ENCODE results near the gene MUSK.

The MUSK gene

GRCh38 chr9:110755179-110755578 is 86.6 kb downstream of the MUSK start:
- H3K27ac Mint-ChIP-seq, result no peak overlapping the region
- intact Hi-C loops (cut with micrococcal nuclease), result no loop called here
- H3K9me3 Mint-ChIP-seq, result peaks cover 16% of the 10 kb centered on the region
- no peaks in the 10 kb centered on the region for H3K27me3 Mint-ChIP-seq
- H3K36me3 Mint-ChIP-seq (ENCODE audit: low read depth), result no peaks in the 10 kb centered on the region
- H3K4me3 Mint-ChIP-seq, result no peak overlapping the region
- peaks cover 9% of the 10 kb centered on the region for H3K4me1 Mint-ChIP-seq (ENCODE audit: low read depth)

GRCh38 chr9:110758201-110758600 is 89.6 kb downstream of the MUSK start:
- Mint-ChIP-seq H3K4me3 (no peak overlapping the region), H3K27ac (no peak overlapping the region), H3K9me3 (peaks cover 10% of the 10 kb centered on the region), H3K36me3 (ENCODE audit: low read depth) (no peaks in the 10 kb centered on the region), H3K4me1 (ENCODE audit: low read depth) (no peaks in the 10 kb centered on the region), H3K27me3 (no peaks in the 10 kb centered on the region)
- intact Hi-C loops (cut with micrococcal nuclease), result no loop called here

GRCh38 chr9:110762783-110763182 is 94.2 kb downstream of the MUSK start:
- Mint-ChIP-seq H3K36me3 (ENCODE audit: low read depth) (no peaks in the 10 kb centered on the region), H3K27me3 (peaks cover 1% of the 10 kb centered on the region), H3K4me3 (no peak overlapping the region), H3K27ac (no peak overlapping the region), H3K9me3 (peaks cover 10% of the 10 kb centered on the region), H3K4me1 (ENCODE audit: low read depth) (no peaks in the 10 kb centered on the region)
- intact Hi-C loops (cut with micrococcal nuclease), result no loop called here

DNA sequence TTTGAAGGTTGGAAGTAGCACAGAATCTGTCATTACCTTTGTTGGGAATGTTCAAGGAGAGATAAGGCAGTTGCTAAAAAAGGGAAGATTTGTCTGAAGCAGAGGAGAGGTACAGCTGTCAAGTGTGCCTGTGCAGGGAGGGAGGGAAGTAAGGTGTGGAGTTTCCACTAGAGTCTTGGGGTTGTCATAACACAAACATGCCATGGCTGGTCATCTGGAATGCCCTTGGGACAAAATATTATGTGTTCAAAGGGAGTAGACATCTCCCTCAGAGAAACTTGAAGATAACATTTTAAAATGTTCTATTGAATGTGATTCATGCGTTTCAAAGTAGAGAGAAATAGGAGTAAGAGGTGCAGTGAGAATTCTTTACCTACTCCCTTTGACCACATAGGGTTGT is 95.0 kb downstream of the MUSK start:
- H3K4me1 Mint-ChIP-seq (ENCODE audit: low read depth), result no peaks in the 10 kb centered on the region
- no peak overlapping the region for H3K4me3 Mint-ChIP-seq
- H3K9me3 Mint-ChIP-seq, result peaks cover 8% of the 10 kb centered on the region
- intact Hi-C loops (cut with micrococcal nuclease), result no loop called here
- H3K36me3 Mint-ChIP-seq (ENCODE audit: low read depth), result no peaks in the 10 kb centered on the region
- H3K27me3 Mint-ChIP-seq, result peaks cover 1% of the 10 kb centered on the region
- H3K27ac Mint-ChIP-seq, result no peak overlapping the region

GRCh38 chr9:110764006-110764405 is 95.4 kb downstream of the MUSK start:
- Mint-ChIP-seq H3K27ac (no peak overlapping the region), H3K9me3 (peaks cover 4% of the 10 kb centered on the region), H3K27me3 (peaks cover 1% of the 10 kb centered on the region), H3K4me3 (no peak overlapping the region), H3K4me1 (ENCODE audit: low read depth) (peaks cover 3% of the 10 kb centered on the region), H3K36me3 (ENCODE audit: low read depth) (no peaks in the 10 kb centered on the region)
- intact Hi-C loops (cut with micrococcal nuclease), result no loop called here

DNA sequence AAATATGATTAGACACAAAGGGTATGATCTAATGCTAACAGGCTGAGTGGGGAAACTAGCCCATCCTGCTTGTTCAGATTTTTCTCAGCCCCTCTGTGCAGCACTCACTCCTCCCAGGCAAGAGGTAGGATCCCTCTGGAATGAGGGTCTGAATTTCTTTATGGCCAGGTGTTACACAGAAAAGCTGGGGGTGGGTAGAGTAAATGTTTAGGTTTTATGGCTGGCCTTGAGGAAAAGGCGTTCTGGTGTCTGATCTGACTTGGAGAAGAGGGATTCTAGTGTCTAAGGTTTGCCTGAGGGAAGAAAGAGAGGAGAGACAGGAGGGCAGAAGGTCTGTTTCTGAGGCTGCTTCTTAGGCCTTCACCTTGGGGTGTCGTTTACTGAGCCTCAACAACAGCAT is 97.3 kb downstream of the MUSK start:
- Mint-ChIP-seq H3K27me3 (peaks cover 1% of the 10 kb centered on the region), H3K4me1 (ENCODE audit: low read depth) (peaks cover 6% of the 10 kb centered on the region), H3K36me3 (ENCODE audit: low read depth) (no peaks in the 10 kb centered on the region), H3K4me3 (no peak overlapping the region), H3K27ac (no peak overlapping the region), H3K9me3 (no peaks in the 10 kb centered on the region)
- intact Hi-C loops (cut with micrococcal nuclease), result no loop called here

DNA sequence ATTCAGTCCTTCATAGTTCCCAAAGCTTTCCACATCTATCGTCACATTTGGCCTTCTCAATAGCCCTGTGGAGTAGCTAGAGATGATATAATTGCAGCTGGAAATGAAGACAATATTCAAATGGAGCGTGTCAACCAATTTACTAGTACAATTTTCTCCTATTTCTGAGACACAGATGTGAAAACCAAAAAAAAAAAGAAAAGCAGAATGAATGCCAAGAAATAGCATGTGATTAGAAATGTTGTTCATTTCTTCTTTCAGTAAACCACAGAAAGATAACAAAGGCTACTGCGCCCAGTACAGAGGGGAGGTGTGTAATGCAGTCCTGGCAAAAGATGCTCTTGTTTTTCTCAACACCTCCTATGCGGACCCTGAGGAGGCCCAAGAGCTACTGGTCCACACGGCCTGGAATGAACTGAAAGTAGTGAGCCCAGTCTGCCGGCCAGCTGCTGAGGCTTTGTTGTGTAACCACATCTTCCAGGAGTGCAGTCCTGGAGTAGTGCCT is 99.0 kb downstream of the MUSK start:
- intact Hi-C loops (cut with micrococcal nuclease), result no loop called here
- Mint-ChIP-seq H3K4me1 (ENCODE audit: low read depth) (peaks cover 6% of the 10 kb centered on the region), H3K27ac (no peak overlapping the region), H3K4me3 (no peak overlapping the region), H3K27me3 (peaks cover 1% of the 10 kb centered on the region), H3K36me3 (ENCODE audit: low read depth) (no peaks in the 10 kb centered on the region), H3K9me3 (no peaks in the 10 kb centered on the region)

DNA sequence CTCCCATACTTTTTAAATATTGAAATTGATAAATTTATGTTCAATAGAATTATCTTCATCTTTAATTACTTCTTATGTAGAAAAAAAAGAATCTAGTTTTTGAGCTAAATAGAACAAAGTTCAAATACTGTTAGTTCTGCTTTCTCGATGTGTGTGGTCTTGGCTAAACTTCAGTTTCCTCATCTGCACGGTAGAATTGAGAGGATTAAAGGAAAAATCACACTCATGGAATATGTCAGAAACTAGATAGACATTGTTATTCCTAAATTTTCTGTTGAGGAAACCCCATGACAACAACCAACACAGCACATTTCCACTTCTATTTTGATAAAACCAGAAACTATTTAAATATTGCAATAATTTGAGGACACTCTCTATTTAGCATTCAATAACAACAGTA is 100.3 kb downstream of the MUSK start:
- Mint-ChIP-seq H3K27ac (no peak overlapping the region), H3K4me1 (ENCODE audit: low read depth) (peaks cover 6% of the 10 kb centered on the region), H3K9me3 (no peaks in the 10 kb centered on the region), H3K4me3 (no peak overlapping the region), H3K36me3 (ENCODE audit: low read depth) (no peaks in the 10 kb centered on the region), H3K27me3 (peaks cover 1% of the 10 kb centered on the region)
- intact Hi-C loops (cut with micrococcal nuclease), result no loop called here

DNA sequence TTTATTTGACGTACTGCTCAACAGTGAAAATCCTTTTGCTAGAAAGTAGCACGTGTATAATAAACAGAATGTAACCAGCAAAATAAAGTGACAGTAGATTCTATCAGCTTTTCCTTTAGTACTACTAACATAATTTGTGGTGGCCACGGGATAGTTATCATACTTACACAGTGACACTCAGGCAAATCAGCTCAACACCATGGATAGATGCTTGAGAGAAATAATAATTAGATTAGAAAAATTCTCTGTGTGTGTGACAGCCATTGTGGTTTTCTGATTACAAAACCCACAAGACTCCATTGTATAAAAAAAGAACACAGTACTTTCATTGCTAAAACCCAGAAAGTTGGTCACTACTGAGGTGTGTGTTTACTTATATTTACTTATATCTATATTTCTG is 101.1 kb downstream of the MUSK start:
- Mint-ChIP-seq H3K9me3 (no peaks in the 10 kb centered on the region), H3K27ac (no peak overlapping the region), H3K4me1 (ENCODE audit: low read depth) (peaks cover 6% of the 10 kb centered on the region), H3K27me3 (peaks cover 1% of the 10 kb centered on the region), H3K36me3 (ENCODE audit: low read depth) (no peaks in the 10 kb centered on the region), H3K4me3 (no peak overlapping the region)
- intact Hi-C loops (cut with micrococcal nuclease), result no loop called here

- Mint-ChIP-seq H3K27me3 (peaks cover 6% of the 10 kb centered on the region), H3K27ac (no peak overlapping the region), H3K4me3 (no peak overlapping the region), H3K9me3 (no peaks in the 10 kb centered on the region), H3K4me1 (ENCODE audit: low read depth) (no peaks in the 10 kb centered on the region), H3K36me3 (ENCODE audit: low read depth) (no peaks in the 10 kb centered on the region)
- intact Hi-C loops (cut with micrococcal nuclease), result no loop called here
Observed at GRCh38 chr9:110775724-110776123, 107.1 kb downstream of the MUSK start.

GRCh38 chr9:110776221-110776620 is 107.6 kb downstream of the MUSK start:
- H3K4me3 Mint-ChIP-seq, result no peak overlapping the region
- H3K4me1 Mint-ChIP-seq (ENCODE audit: low read depth), result no peaks in the 10 kb centered on the region
- no peaks in the 10 kb centered on the region for H3K36me3 Mint-ChIP-seq (ENCODE audit: low read depth)
- intact Hi-C loops (cut with micrococcal nuclease), result no loop called here
- H3K27me3 Mint-ChIP-seq, result peaks cover 7% of the 10 kb centered on the region
- H3K9me3 Mint-ChIP-seq, result no peaks in the 10 kb centered on the region
- no peak overlapping the region for H3K27ac Mint-ChIP-seq

DNA sequence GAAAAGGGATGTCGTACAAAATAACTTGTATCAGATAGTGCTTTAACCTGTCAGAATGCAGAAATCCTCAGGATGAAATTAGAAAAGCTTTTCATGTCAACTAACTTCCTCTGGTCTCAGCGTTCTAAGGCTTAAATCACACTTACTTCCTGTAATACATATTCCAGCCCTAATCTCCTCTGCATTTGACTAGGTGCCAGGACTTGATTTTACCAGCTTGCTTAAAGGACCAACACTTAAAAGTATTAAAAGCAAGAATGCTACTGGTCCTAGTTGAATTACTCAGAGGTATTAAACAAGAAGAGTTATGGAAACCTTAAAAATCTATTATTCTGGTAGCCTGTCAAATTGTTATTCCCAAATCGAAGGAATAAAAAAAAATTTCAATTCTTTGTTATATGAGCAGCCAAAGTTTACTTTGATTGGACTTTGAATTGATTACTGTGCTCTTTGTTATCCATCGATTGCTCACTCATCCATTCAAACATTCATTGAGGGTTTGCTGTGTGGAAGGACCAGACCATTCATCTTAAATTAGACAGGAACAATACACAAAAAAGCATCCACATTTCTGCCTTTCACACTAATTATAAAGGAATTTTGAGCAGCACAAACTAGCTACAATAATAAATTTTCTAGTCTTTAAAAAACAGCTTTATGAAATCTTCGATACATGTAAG is 108.7 kb downstream of the MUSK start:
- intact Hi-C loops (cut with micrococcal nuclease), result no loop called here
- Mint-ChIP-seq H3K9me3 (no peaks in the 10 kb centered on the region), H3K27ac (no peak overlapping the region), H3K27me3 (peaks cover 7% of the 10 kb centered on the region), H3K36me3 (ENCODE audit: low read depth) (no peaks in the 10 kb centered on the region), H3K4me1 (ENCODE audit: low read depth) (no peaks in the 10 kb centered on the region), H3K4me3 (no peak overlapping the region)

GRCh38 chr9:110777876-110778215 is 109.3 kb downstream of the MUSK start:
- Mint-ChIP-seq H3K27me3 (peaks cover 7% of the 10 kb centered on the region), H3K4me3 (no peak overlapping the region), H3K4me1 (ENCODE audit: low read depth) (no peaks in the 10 kb centered on the region), H3K9me3 (no peaks in the 10 kb centered on the region), H3K27ac (no peak overlapping the region), H3K36me3 (ENCODE audit: low read depth) (no peaks in the 10 kb centered on the region)
- intact Hi-C loops (cut with micrococcal nuclease), result no loop called here

DNA sequence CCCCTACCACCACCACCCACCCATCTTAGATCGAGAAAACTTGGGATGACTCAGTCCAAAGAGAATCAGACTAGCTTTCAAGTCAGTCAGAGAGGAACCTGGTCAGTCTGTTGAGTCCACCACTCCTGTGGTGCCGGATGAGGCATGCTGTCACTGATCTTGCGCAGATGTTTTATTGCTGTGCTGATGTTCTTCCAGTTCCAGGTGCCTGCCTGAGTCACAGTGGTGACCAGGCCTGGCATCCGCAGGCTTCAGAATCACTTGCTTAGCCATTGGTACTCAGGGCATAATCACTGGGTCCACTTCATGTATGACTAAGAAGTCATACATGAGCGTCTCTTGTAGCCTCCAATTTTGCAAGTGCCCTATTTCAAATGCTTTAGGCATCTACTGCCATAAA is 114.1 kb downstream of the MUSK start:
- H3K27me3 Mint-ChIP-seq, result peaks cover 7% of the 10 kb centered on the region
- no peak overlapping the region for H3K4me3 Mint-ChIP-seq
- no peaks in the 10 kb centered on the region for H3K4me1 Mint-ChIP-seq (ENCODE audit: low read depth)
- no peaks in the 10 kb centered on the region for H3K36me3 Mint-ChIP-seq (ENCODE audit: low read depth)
- H3K9me3 Mint-ChIP-seq, result no peaks in the 10 kb centered on the region
- H3K27ac Mint-ChIP-seq, result no peak overlapping the region
- intact Hi-C loops (cut with micrococcal nuclease), result no loop called here

GRCh38 chr9:110784309-110784708 is 115.7 kb downstream of the MUSK start:
- H3K4me3 Mint-ChIP-seq, result no peak overlapping the region

More at GRCh38 chr9:110784309-110784708, 115.7 kb downstream of the MUSK start:
- Mint-ChIP-seq H3K27me3 (peaks cover 1% of the 10 kb centered on the region), H3K4me1 (ENCODE audit: low read depth) (no peaks in the 10 kb centered on the region), H3K9me3 (no peaks in the 10 kb centered on the region), H3K27ac (no peak overlapping the region), H3K36me3 (ENCODE audit: low read depth) (no peaks in the 10 kb centered on the region)
- intact Hi-C loops (cut with micrococcal nuclease), result no loop called here

Data from dendritic cell treated with granulocyte-macrophage colony-stimulating factor and Interleukin-4, amounts not matched to agents 40 ng/mL and 50 ng/mL, for 4 days (primary cell).